ENCODE data around the gene ADAMTS17.
A peak's percentile ranks its signal among the peaks of the same experiment; 100 is the strongest.

ADAMTS17 gene

DNA sequence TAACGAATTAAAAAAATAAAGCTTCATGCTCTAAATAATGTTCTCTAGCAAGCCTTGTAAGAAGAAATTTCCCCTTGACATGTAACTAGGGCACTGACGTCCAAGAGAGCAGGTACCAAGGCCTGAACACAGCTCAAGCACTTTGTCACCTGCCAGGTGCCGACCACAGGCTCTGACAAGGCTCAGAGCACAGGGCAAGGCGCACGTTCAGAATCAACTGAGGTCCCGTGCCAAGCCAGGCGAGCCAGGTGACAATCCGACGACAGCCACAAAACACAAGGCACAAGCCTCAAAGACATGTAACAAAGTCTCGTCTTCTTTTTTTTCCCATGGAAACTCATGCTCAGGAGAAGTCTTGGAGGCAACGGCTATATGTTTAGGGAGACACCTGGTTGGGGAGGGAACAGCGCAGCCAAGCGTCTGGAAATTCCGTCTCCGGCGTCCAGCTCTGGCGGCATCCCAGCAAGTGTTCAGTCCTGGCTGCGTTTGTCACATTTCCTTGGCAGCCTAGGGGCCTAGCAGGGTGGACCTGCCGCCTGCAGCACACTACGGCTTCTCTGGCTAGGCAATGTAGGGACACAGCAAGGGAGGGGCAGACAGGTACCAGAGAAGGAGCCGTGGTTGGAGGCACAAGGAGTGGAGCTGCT, 76.7 kb downstream of the ADAMTS17 start:
- Histone ChIP-seq H3K4me2 (ENCODE audit: insufficient read depth, low read length) (no peak overlapping the region), H3K27me3 (ENCODE audit: insufficient read depth, low read length, poor library complexity) (no peaks in the 10 kb centered on the region), H3K9ac (ENCODE audit: low read depth, low read length) (no peak overlapping the region), H3K36me3 (ENCODE audit: insufficient read depth, low read length) (peaks cover 90% of the 10 kb centered on the region), H2AFZ (ENCODE audit: low read depth, low read length) (no peak overlapping the region), H3K79me2 (ENCODE audit: insufficient read depth, low read length) (peaks cover 81% of the 10 kb centered on the region), H3K4me3 (ENCODE audit: low read depth in 1 of 2, low read length in 2 of 2) (no peak overlapping the region), H3K9me3 (ENCODE audit: insufficient read depth, low read length, severe bottlenecking) (peaks cover 8% of the 10 kb centered on the region), H3K4me1 (ENCODE audit: insufficient read depth, low read length) (peaks cover 9% of the 10 kb centered on the region; the same call in 1 of the 2 replicates), H4K20me1 (ENCODE audit: insufficient read depth, low read length) (peaks cover 7% of the 10 kb centered on the region), H3K27ac (ENCODE audit: low read length) (no peak overlapping the region)
- ATAC-seq (ENCODE audit: insufficient read depth, low read depth) (0 out of 3 replicates have a peak, but pooled peaks have one; percentile 12), DNase-seq (no peak)
- TF ChIP-seq, protein P1, sequence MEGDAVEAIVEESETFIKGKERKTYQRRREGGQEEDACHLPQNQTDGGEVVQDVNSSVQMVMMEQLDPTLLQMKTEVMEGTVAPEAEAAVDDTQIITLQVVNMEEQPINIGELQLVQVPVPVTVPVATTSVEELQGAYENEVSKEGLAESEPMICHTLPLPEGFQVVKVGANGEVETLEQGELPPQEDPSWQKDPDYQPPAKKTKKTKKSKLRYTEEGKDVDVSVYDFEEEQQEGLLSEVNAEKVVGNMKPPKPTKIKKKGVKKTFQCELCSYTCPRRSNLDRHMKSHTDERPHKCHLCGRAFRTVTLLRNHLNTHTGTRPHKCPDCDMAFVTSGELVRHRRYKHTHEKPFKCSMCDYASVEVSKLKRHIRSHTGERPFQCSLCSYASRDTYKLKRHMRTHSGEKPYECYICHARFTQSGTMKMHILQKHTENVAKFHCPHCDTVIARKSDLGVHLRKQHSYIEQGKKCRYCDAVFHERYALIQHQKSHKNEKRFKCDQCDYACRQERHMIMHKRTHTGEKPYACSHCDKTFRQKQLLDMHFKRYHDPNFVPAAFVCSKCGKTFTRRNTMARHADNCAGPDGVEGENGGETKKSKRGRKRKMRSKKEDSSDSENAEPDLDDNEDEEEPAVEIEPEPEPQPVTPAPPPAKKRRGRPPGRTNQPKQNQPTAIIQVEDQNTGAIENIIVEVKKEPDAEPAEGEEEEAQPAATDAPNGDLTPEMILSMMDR (IDR thresholded peaks at IDR 0.05; ENCODE audit: borderline replicate concordance, extremely low read depth, low read length, poor library complexity, severe bottlenecking): no peak
- no peak for TF ChIP-seq EZH2 (IDR thresholded peaks at IDR 0.05; ENCODE audit: borderline replicate concordance, low read depth, low read length, severe bottlenecking)

DNA sequence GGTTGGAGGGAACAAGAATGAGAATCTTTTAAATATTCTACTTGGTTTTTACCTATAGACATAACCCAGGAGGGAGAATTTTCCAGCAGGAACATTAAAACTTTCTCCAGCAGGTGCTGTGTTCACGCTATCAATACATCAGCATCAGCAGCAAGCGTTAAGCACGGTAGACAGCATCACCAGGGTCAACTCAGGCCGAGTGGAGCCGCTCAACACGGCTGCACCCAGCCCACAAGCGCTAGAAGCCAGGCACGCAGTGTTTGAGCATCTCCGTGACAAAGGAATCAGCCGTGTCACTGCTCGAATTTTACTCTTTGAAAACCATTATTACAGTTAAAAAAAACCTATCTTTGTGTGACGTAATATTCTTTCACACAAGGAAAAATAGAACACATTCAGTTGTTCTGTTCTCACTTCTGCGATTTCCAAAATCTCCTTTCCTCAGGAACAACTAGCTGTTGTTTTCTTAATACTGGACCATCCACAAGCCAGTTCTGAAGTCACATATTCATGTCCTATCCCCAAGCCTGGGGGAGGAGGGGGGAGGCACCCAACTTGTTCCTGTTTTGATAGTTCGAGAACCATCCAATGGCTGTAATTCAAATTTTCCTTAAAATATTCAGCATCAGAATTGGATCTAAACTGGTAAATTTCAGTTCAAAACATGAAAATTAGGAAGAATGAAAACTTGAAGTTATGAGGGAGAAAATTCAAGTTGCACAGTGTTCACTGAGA, 77.9 kb downstream of the ADAMTS17 start:
- ATAC-seq (ENCODE audit: insufficient read depth, low read depth): no peak
- Histone ChIP-seq H3K4me3 (ENCODE audit: low read depth in 1 of 2, low read length in 2 of 2) (no peak overlapping the region), H3K9ac (ENCODE audit: low read depth, low read length) (no peak overlapping the region)

DNA sequence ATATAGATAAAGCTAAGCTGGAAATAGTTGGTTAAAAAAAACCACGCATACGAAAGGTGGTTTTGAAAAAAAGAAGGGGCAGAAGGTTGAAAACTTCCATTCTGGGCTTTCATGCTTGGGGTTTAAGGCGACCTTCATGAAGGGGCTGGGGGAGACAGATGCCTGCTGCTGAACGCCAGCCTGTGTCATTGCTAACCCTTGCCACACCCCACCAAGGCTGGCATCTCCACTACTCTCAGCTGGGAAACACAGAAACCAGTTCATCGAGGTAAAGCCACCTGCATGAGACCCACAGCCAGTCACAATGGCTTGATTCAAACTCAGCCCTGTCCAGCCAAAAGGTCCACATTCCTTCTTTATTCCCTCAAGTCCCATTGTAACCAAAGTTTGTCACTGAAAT, 78.7 kb downstream of the ADAMTS17 start:
- TF ChIP-seq, protein P1 (IDR thresholded peaks at IDR 0.05; ENCODE audit: borderline replicate concordance, extremely low read depth, low read length, poor library complexity, severe bottlenecking): no peak
- no peak for TF ChIP-seq EZH2 (IDR thresholded peaks at IDR 0.05; ENCODE audit: borderline replicate concordance, low read depth, low read length, severe bottlenecking)
- peak; percentile 64; the same call in 2 of the 3 replicates for ATAC-seq (ENCODE audit: insufficient read depth, low read depth)

More for the DNA sequence above, 77.9 kb downstream of the ADAMTS17 start:
- TF ChIP-seq, protein P1 (IDR thresholded peaks at IDR 0.05; ENCODE audit: borderline replicate concordance, extremely low read depth, low read length, poor library complexity, severe bottlenecking): no peak
- no peak for TF ChIP-seq EZH2 (IDR thresholded peaks at IDR 0.05; ENCODE audit: borderline replicate concordance, low read depth, low read length, severe bottlenecking)
- H3K36me3 ChIP-seq (ENCODE audit: insufficient read depth, low read length): peaks cover 90% of the 10 kb centered on the region
- no peak overlapping the region for H3K4me2 ChIP-seq (ENCODE audit: insufficient read depth, low read length)
- peaks cover 7% of the 10 kb centered on the region for H4K20me1 ChIP-seq (ENCODE audit: insufficient read depth, low read length)
- H3K4me1 ChIP-seq (ENCODE audit: insufficient read depth, low read length): peaks cover 9% of the 10 kb centered on the region; the same call in 1 of the 2 replicates
- H3K27me3 ChIP-seq (ENCODE audit: insufficient read depth, low read length, poor library complexity): no peaks in the 10 kb centered on the region
- peaks cover 70% of the 10 kb centered on the region for H3K79me2 ChIP-seq (ENCODE audit: insufficient read depth, low read length)
- H2AFZ ChIP-seq (ENCODE audit: low read depth, low read length): no peak overlapping the region
- H3K27ac ChIP-seq (ENCODE audit: low read length): no peak overlapping the region
- H3K9me3 ChIP-seq (ENCODE audit: insufficient read depth, low read length, severe bottlenecking): no peaks in the 10 kb centered on the region
- no peak for DNase-seq

More for the DNA sequence above, 78.7 kb downstream of the ADAMTS17 start:
- H4K20me1 ChIP-seq (ENCODE audit: insufficient read depth, low read length): peaks cover 7% of the 10 kb centered on the region
- H2AFZ ChIP-seq (ENCODE audit: low read depth, low read length): no peak overlapping the region
- peaks cover 62% of the 10 kb centered on the region for H3K79me2 ChIP-seq (ENCODE audit: insufficient read depth, low read length)
- H3K4me2 ChIP-seq (ENCODE audit: insufficient read depth, low read length): no peak overlapping the region
- H3K9ac ChIP-seq (ENCODE audit: low read depth, low read length): no peak overlapping the region
- no peaks in the 10 kb centered on the region for H3K27me3 ChIP-seq (ENCODE audit: insufficient read depth, low read length, poor library complexity)
- H3K27ac ChIP-seq (ENCODE audit: low read length): peak overlapping the region; percentile 32
- no peak overlapping the region for H3K4me3 ChIP-seq (ENCODE audit: low read depth in 1 of 2, low read length in 2 of 2)
- peaks cover 9% of the 10 kb centered on the region; the same call in 1 of the 2 replicates for H3K4me1 ChIP-seq (ENCODE audit: insufficient read depth, low read length)
- DNase-seq: no peak
- peaks cover 90% of the 10 kb centered on the region for H3K36me3 ChIP-seq (ENCODE audit: insufficient read depth, low read length)
- H3K9me3 ChIP-seq (ENCODE audit: insufficient read depth, low read length, severe bottlenecking): no peaks in the 10 kb centered on the region
